B cell (primary cell): ENCODE results near the gene SFXN1. TPM values are rescaled to one million over a fixed set of nuclear protein-coding genes. Genes with fewer than 3 reads are reported as not detected.

Experiments
- ATAC-seq: fragments of 200-7000 bp; cut with Tn5 transposase; one replicate; pipeline ENCODE4 v1.10.0; 2021; ENCODE audit warnings: low read depth, mild to moderate bottlenecking, moderate number of reproducible peaks, moderate library complexity
- CTCF ChIA-PET: fragments of 350-600 bp; sonication (Branson Sonifier 250); formaldehyde crosslinking; loops from one replicate; lab custom pipeline; 2021; ENCODE audit warnings: antibody characterized with exemption, inconsistent platforms; lab: Charles Lee
- POLR2A ChIA-PET: fragments of 350-600 bp; sonication (Branson Sonifier 250); formaldehyde crosslinking; loops from one replicate; lab custom pipeline; 2021; ENCODE audit warnings: antibody characterized with exemption; lab: Charles Lee
- DNase-seq: peaks from one replicate; pipeline ENCODE4 v3.0.0; 2013
- H2AFZ ChIP-seq: 2 replicates; pipeline ENCODE4 v1.6.1; 2012; ENCODE audit warnings: mild to moderate bottlenecking, low read depth, low read length; ENCODE audit not compliant: insufficient read depth, poor library complexity, severe bottlenecking
- H3K27ac ChIP-seq, 2 donors: 1 replicate in 1 of 2; 2 replicates in 1 of 2; pipeline ENCODE4 v1.5.1; 2012 to 2013; ENCODE audit warnings: low read length in 2 of 2, mild to moderate bottlenecking in 2 of 2, moderate library complexity in 1 of 2
- H3K27me3 ChIP-seq, 4 experiments: fragments of 200-600 bp in 1 of 4; sonication (generic) in 1 of 4; replicated peaks in 1 of 4; 1 replicate in 2 of 4; 2 replicates in 2 of 4; pipeline versions ENCODE4 v1.6.1 to v1.7.0; 2013 to 2016; ENCODE audit warnings: low read length in 3 of 4, mild to moderate bottlenecking in 2 of 4, mixed read lengths in 1 of 4, moderate library complexity in 1 of 4; ENCODE audit not compliant: insufficient read depth in 4 of 4, control insufficient read depth in 3 of 4; ENCODE audit errors: control extremely low read depth in 1 of 4
- H3K36me3 ChIP-seq, 2 experiments: replicated peaks in 1 of 2; 1 replicate in 1 of 2; 2 replicates in 1 of 2; pipeline versions ENCODE4 v1.6.1 to v1.7.1; 2013; ENCODE audit warnings: low read length in 1 of 2; ENCODE audit not compliant: insufficient read depth in 2 of 2, control insufficient read depth in 1 of 2; ENCODE audit errors: control extremely low read depth in 1 of 2, extremely low read depth in 1 of 2
- H3K4me1 ChIP-seq, 2 donors: fragments of 200-600 bp in 1 of 2; sonication (generic) in 1 of 2; 1 replicate in 1 of 2; 2 replicates in 1 of 2; pipeline versions ENCODE4 v1.5.1 to v1.6.1; 2013 to 2017; ENCODE audit warnings: low read length in 2 of 2; ENCODE audit not compliant: control insufficient read depth in 2 of 2, insufficient read depth in 2 of 2
- H3K4me2 ChIP-seq: replicated peaks from 2 replicates; pipeline ENCODE3; 2012; ENCODE audit warnings: mild to moderate bottlenecking, low read depth, low read length; ENCODE audit not compliant: poor library complexity, severe bottlenecking
- H3K4me3 ChIP-seq, 5 experiments: fragments of 200-600 bp in 1 of 5; sonication (generic) in 1 of 5; 1 replicate in 3 of 5; 2 replicates in 2 of 5; pipeline versions ENCODE4 v1.5.1 to v1.7.0; 2011 to 2016; ENCODE audit warnings: low read length in 4 of 5, mild to moderate bottlenecking in 4 of 5, low read depth in 2 of 5, control low read depth in 1 of 5, moderate library complexity in 1 of 5; ENCODE audit not compliant: insufficient read depth in 1 of 5; ENCODE audit errors: control extremely low read depth in 1 of 5, extremely low read depth in 1 of 5
- H3K79me2 ChIP-seq: fragments of 200-600 bp; sonication (generic); one replicate; pipeline ENCODE4 v1.6.0; 2016; ENCODE audit warnings: low read length; ENCODE audit not compliant: control insufficient read depth, insufficient read depth
- H3K9ac ChIP-seq: fragments of 200-600 bp; sonication (generic); 2 replicates; pipeline ENCODE4 v1.6.1; 2017; ENCODE audit warnings: mild to moderate bottlenecking, low read length, moderate library complexity
- H3K9me3 ChIP-seq, 3 donors: one replicate each; pipeline versions ENCODE4 v1.6.1 to v1.7.1; 2013; ENCODE audit warnings: low read length in 2 of 3; ENCODE audit not compliant: control insufficient read depth in 2 of 3, insufficient read depth in 1 of 3; ENCODE audit errors: control extremely low read depth in 1 of 3
- H4K20me1 ChIP-seq: 2 replicates; pipeline ENCODE4 v1.6.0; 2012; ENCODE audit warnings: mild to moderate bottlenecking, low read length; ENCODE audit not compliant: insufficient read depth, control insufficient read depth, poor library complexity, severe bottlenecking
- H3K27ac Mint-ChIP-seq: one replicate; pipeline ENCODE4 v1.8.0; 2021; ENCODE audit warnings: mixed read lengths
- H3K27me3 Mint-ChIP-seq: one replicate; pipeline ENCODE4 v1.8.0; 2021; ENCODE audit warnings: mixed read lengths
- H3K4me1 Mint-ChIP-seq: one replicate; pipeline ENCODE4 v1.8.0; 2021; ENCODE audit warnings: mixed read lengths
- H3K4me3 Mint-ChIP-seq: one replicate; pipeline ENCODE4 v1.8.0; 2021; ENCODE audit warnings: mixed read lengths
- H3K9me3 Mint-ChIP-seq: one replicate; pipeline ENCODE4 v1.8.0; 2022; ENCODE audit warnings: mixed read lengths; ENCODE audit not compliant: insufficient read depth
- EZH2 ChIP-seq: IDR thresholded peaks from 2 replicates; pipeline ENCODE4 v1.6.1; 2012; ENCODE audit warnings: borderline replicate concordance, low read depth, mild to moderate bottlenecking, moderate library complexity, low read length; ENCODE audit not compliant: insufficient read depth, poor library complexity, severe bottlenecking
- WGBS: methylation state at CpG from one replicate; pipeline ENCODE4 v1.1.5; 2013; ENCODE audit warnings: missing lambda C conversion rate; ENCODE audit not compliant: insufficient coverage; 5-methylcytosine and 5-hydroxymethylcytosine counted together
- intact Hi-C: fragments of 100-400 bp; cut with micrococcal nuclease; formaldehyde crosslinking; loops from one replicate; pipeline ENCODE4 v1.10.0; 2022
- polyA plus RNA-seq: library from polyadenylated mRNA; depleted of rRNA; stranded (reverse); fragments of >200 nt; gene quantifications from 2 replicates; pipeline ENCODE4 v1.2.3, GENCODE V29; 2012
- total RNA-seq, 2 donors: library from RNA; stranded (reverse); fragments of 120-200 nt in 1 of 2; gene quantifications; 1 replicate in 1 of 2; 2 replicates in 1 of 2; pipeline versions ENCODE4 v1.2.3 to v1.2.4, GENCODE V29; 2013 to 2022
- TF ChIP-seq, protein P1 (sequence below): fragments of 200-600 bp; IDR thresholded peaks from one replicate; pipeline ENCODE4 v1.8.0; 2022; ENCODE audit warnings: antibody characterized with exemption, mild to moderate bottlenecking

Gene SFXN1
- total and polyA plus RNA-seq, 2 donors (not counting 1 experiment from before 2014, with no cell fraction given): 16.4 to 30.5 TPM

GRCh38 chr5:175464074-175464941 lies 14.1 kb upstream of the SFXN1 start:
- Histone ChIP-seq H2AFZ (peak overlapping the region; percentile 44), H4K20me1 (no peaks in the 10 kb centered on the region), H3K4me2 (no peak overlapping the region), H3K4me1 (peaks cover 0 to 3% of the 10 kb centered on the region in 2 donors), H3K36me3 (no peaks in the 10 kb centered on the region), H3K79me2 (no peaks in the 10 kb centered on the region), H3K27me3 (peaks cover 0 to 6% (median 1%) of the 10 kb centered on the region in 4 experiments), H3K9ac (no peak overlapping the region), H3K27ac (no peak overlapping the region), H3K4me3 (no peak overlapping the region), H3K9me3 (peaks cover 0 to 5% (median 0%) of the 10 kb centered on the region in 3 donors)
- Mint-ChIP-seq H3K9me3 (no peaks in the 10 kb centered on the region), H3K27ac (no peak overlapping the region), H3K4me3 (no peak overlapping the region), H3K27me3 (peaks cover 29% of the 10 kb centered on the region), H3K4me1 (peaks cover 5% of the 10 kb centered on the region)
- ChIA-PET CTCF (interaction anchor here (0.7 to 2.7 kb wide), 9 partner anchors 10 to 29 kb away, joined by 3 to 17 read pairs (median 4); partner anchors contain the start of genes DRD1 and SFXN1), POLR2A (no interaction called here)
- ATAC-seq (peak; percentile 77), DNase-seq (peak; percentile 51)
- intact Hi-C loops: no loop called here
- WGBS: 56% methylated on average over 9 of the region's 11 CpGs
- TF ChIP-seq, protein P1, sequence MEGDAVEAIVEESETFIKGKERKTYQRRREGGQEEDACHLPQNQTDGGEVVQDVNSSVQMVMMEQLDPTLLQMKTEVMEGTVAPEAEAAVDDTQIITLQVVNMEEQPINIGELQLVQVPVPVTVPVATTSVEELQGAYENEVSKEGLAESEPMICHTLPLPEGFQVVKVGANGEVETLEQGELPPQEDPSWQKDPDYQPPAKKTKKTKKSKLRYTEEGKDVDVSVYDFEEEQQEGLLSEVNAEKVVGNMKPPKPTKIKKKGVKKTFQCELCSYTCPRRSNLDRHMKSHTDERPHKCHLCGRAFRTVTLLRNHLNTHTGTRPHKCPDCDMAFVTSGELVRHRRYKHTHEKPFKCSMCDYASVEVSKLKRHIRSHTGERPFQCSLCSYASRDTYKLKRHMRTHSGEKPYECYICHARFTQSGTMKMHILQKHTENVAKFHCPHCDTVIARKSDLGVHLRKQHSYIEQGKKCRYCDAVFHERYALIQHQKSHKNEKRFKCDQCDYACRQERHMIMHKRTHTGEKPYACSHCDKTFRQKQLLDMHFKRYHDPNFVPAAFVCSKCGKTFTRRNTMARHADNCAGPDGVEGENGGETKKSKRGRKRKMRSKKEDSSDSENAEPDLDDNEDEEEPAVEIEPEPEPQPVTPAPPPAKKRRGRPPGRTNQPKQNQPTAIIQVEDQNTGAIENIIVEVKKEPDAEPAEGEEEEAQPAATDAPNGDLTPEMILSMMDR: peak; percentile 78
- no peak for TF ChIP-seq EZH2

DNA sequence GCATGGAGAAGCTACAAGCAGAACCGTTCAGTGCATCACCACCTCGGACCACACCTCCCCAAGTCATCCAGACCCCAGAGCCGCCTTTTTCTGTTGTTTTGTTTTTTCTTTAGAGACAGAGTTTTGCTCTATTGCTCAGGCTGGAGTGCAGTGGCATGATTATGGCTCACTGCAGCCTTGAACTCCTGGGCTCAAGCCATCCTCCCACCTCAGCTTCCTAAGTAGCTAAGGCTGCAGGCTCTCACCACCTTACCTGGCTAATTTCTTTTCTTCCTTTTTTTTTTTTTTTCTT lies 13.5 kb upstream of the SFXN1 start:
- DNase-seq: no peak
- Histone ChIP-seq H3K27ac (no peak overlapping the region), H4K20me1 (no peaks in the 10 kb centered on the region), H3K4me1 (peaks cover 0 to 3% of the 10 kb centered on the region in 2 donors), H2AFZ (peak overlapping the region; percentile 44), H3K9me3 (peaks cover 0 to 5% (median 0%) of the 10 kb centered on the region in 3 donors), H3K27me3 (peaks cover 0 to 6% (median 1%) of the 10 kb centered on the region in 4 experiments), H3K79me2 (no peaks in the 10 kb centered on the region), H3K4me2 (no peak overlapping the region), H3K36me3 (no peaks in the 10 kb centered on the region), H3K9ac (no peak overlapping the region), H3K4me3 (no peak overlapping the region)
- Mint-ChIP-seq H3K4me3 (no peak overlapping the region), H3K4me1 (peaks cover 5% of the 10 kb centered on the region), H3K9me3 (no peaks in the 10 kb centered on the region), H3K27me3 (peaks cover 23% of the 10 kb centered on the region), H3K27ac (no peak overlapping the region)
- CTCF ChIA-PET: interaction anchor here (0.9 to 2.7 kb wide), 8 partner anchors 10 to 28 kb away, joined by 3 to 17 read pairs (median 4); partner anchors contain the start of genes DRD1 and SFXN1
- intact Hi-C loops: no loop called here
- ATAC-seq: no peak
- no CpG with 5 or more reads among the region's 3 CpGs for WGBS
- TF ChIP-seq, protein P1: peak; percentile 14
- no peak for TF ChIP-seq EZH2
- POLR2A ChIA-PET: no interaction called here
